ENCODE results near the gene SPTBN5. TPM values are rescaled to one million over a fixed set of nuclear protein-coding genes. Genes with fewer than 3 reads are reported as not detected.

Gene SPTBN5
- total RNA-seq, 1 experiment from 2014 or later = 0.96 TPM

GRCh38 chr15:41890050-41890690 is 3.7 kb downstream of the SPTBN5 start:
- Histone ChIP-seq H3K9ac (ENCODE audit: low read length) (no peak overlapping the region), H3K4me2 (ENCODE audit: low read length) (no peak overlapping the region), H3K79me2 (ENCODE audit: insufficient read depth, low read length) (no peaks in the 10 kb centered on the region), H2AFZ (ENCODE audit: low read depth, low read length, poor library complexity, severe bottlenecking) (no peak overlapping the region), H3K4me1 (ENCODE audit: control insufficient read depth in 1 of 2, insufficient read depth in 2 of 2, low read length in 2 of 2) (peaks cover 24 to 27% of the 10 kb centered on the region in 2 experiments), H3K9me2 (ENCODE audit: insufficient read depth) (no peaks in the 10 kb centered on the region), H3K9me3 (ENCODE audit: control insufficient read depth in 1 of 2, insufficient read depth in 1 of 2, low read depth in 1 of 2, low read length in 2 of 2) (no peaks in the 10 kb centered on the region), H3K4me3 (replicated peaks in 1 of 2; ENCODE audit: low read depth in 1 of 2, low read length in 2 of 2) (no peak overlapping the region), H4K20me1 (ENCODE audit: insufficient read depth) (no peaks in the 10 kb centered on the region), H3K36me3 (ENCODE audit: control insufficient read depth in 1 of 2, insufficient read depth in 2 of 2, low read length in 2 of 2) (no peaks in the 10 kb centered on the region), H3K27ac (ENCODE audit: low read depth, low read length) (no peak overlapping the region), H3K27me3 (ENCODE audit: insufficient read depth, low read length) (no peaks in the 10 kb centered on the region)
- ATAC-seq (no peak), DNase-seq (ENCODE audit: low read depth, low spot score) (no peak)
- TF ChIP-seq RAD21 (IDR thresholded peaks at IDR 0.05; ENCODE audit: low read depth) (no peak), ELF1 (IDR thresholded peaks at IDR 0.05; ENCODE audit: borderline replicate concordance, low read depth) (no peak), SP1 (IDR thresholded peaks at IDR 0.05; ENCODE audit: low read depth) (no peak), CEBPB (IDR thresholded peaks at IDR 0.05; ENCODE audit: low read depth) (no peak), YY1 (IDR thresholded peaks at IDR 0.05; ENCODE audit: extremely low read depth, insufficient replicate concordance, low read depth, low read length) (no peak), POLR2A (IDR thresholded peaks at IDR 0.05; ENCODE audit: borderline replicate concordance, extremely low read depth, insufficient read depth, insufficient read length) (no peak), ATF3 (IDR thresholded peaks at IDR 0.05) (no peak), REST (IDR thresholded peaks at IDR 0.05; ENCODE audit: low read depth) (no peak), CBX3 (IDR thresholded peaks at IDR 0.05; ENCODE audit: low read depth) (no peak), ZNF274 (IDR thresholded peaks at IDR 0.05; ENCODE audit: low read depth, low read length) (no peak), SIN3A (IDR thresholded peaks at IDR 0.05; ENCODE audit: low read depth) (no peak), CTCF (IDR thresholded peaks at IDR 0.05 in 2 of 3, conservative IDR thresholded peaks at IDR 0.05 in 1 of 3; ENCODE audit: borderline replicate concordance in 1 of 3, insufficient read depth in 1 of 3, low read depth in 2 of 3, low read length in 2 of 3) (no peak)
- intact Hi-C loops (cut with micrococcal nuclease) = no loop called here
- no TSS peak for BruUV-seq (replicated peaks)
- ChIA-PET CTCF (no interaction called here), POLR2A (no interaction called here), RAD21 (ENCODE audit: low non-redundant PET in 1 of 2, low total read pairs in 2 of 2, uncharacterized antibody in 2 of 2, unreplicated experiment in 2 of 2) (no interaction called here)

Measured in HCT116 (cell line).